Measurements from ENCODE around the gene ENOPH1. TPM values are rescaled to one million over a fixed set of nuclear protein-coding genes. Genes with fewer than 3 reads are reported as not detected.

ENOPH1 gene
- total and polyA plus RNA-seq, 3 donors from 2014 or later = 13.9 to 20.8 (median 19.9) TPM

GRCh38 chr4:82458729-82459128 lies 28.3 kb downstream of the ENOPH1 start:
- no peaks in the 10 kb centered on the region for H3K9me3 ChIP-seq
- H3K36me3 ChIP-seq (ENCODE audit: low read depth, missing control alignments) = no peaks in the 10 kb centered on the region
- intact Hi-C loops (cut with DNase I; ENCODE audit: low total_unique reads) = loop anchor here (10.0 kb wide), 1 partner anchor 826 kb away; the partner anchor contains the start of gene COQ2
- no peak for DNase-seq
- no peaks in the 10 kb centered on the region for H3K4me1 ChIP-seq
- H3K27me3 ChIP-seq = no peaks in the 10 kb centered on the region
- TF ChIP-seq POLR2A (IDR thresholded peaks at IDR 0.05) = no peak
- TF ChIP-seq CTCF (IDR thresholded peaks at IDR 0.05) = no peak
- H3K27ac ChIP-seq = no peak overlapping the region
- H3K4me3 ChIP-seq = no peak overlapping the region
- WGBS, 2 donors = 62 to 68% methylated on average over 2 of the region's 2 CpGs

DNA sequence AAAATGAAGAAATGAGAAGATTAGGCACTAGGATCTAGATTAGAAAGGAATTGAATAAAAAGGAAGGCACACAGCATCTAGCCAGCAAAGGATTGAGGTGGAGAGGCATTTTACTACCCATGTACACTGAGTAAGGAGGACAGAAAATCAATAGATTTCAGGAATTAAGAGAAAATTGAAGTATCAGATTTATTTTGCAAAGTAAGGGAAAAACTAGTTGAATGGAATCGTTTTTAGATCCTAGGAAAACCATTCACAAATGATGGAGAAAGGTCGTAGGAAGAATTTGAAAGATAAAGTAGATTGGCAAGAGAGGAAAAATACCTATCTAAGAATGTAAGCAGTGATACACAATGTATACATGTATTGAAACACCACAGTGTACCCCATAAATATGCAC lies 31.3 kb downstream of the ENOPH1 start:
- no peak overlapping the region for H3K4me3 ChIP-seq
- TF ChIP-seq CTCF (IDR thresholded peaks at IDR 0.05) (no peak), POLR2A (IDR thresholded peaks at IDR 0.05) (no peak)
- no peaks in the 10 kb centered on the region for H3K27me3 ChIP-seq
- H3K9me3 ChIP-seq = no peaks in the 10 kb centered on the region
- intact Hi-C loops (cut with DNase I; ENCODE audit: low total_unique reads) = loop anchor here (10.0 kb wide), 1 partner anchor 283 kb away; no protein-coding TSS in a partner anchor
- WGBS, 2 donors = 64 to 71% methylated on average over 2 of the region's 2 CpGs
- H3K27ac ChIP-seq = no peak overlapping the region
- H3K4me1 ChIP-seq = no peaks in the 10 kb centered on the region
- no peaks in the 10 kb centered on the region for H3K36me3 ChIP-seq (ENCODE audit: low read depth, missing control alignments)
- DNase-seq = no peak

DNA sequence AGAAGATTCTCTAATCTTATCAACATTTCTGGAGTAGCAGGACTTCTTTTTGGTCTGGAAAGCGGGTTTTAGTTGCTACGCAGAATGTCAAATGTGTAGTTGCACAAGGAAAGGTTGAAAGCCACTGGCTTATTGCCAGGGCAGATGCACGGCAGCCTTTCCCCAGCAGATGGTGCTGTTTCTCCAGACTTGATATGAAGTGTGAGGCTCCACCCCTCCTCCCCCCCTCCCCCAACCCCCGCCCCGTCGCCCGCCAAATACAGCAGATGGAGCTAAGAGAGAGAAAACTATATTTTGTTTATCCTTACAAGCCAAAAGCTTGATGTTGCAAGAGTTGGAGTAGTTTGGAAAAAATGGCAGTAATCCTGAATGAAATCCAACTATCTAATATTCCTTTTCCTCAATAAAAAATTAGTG lies 32.0 kb downstream of the ENOPH1 start:
- no peaks in the 10 kb centered on the region for H3K4me1 ChIP-seq
- WGBS, 2 donors = 3 to 4% methylated on average over 6 to 7 of the region's 7 CpGs
- TF ChIP-seq CTCF (IDR thresholded peaks at IDR 0.05) = peak; percentile 53 to 89 (median 78)
- no peak for TF ChIP-seq POLR2A (IDR thresholded peaks at IDR 0.05)
- H3K27ac ChIP-seq = no peak overlapping the region
- DNase-seq = peak; percentile 96
- no peaks in the 10 kb centered on the region for H3K9me3 ChIP-seq
- no peak overlapping the region for H3K4me3 ChIP-seq
- intact Hi-C loops (cut with DNase I; ENCODE audit: low total_unique reads) = loop anchor here (10.0 kb wide), 1 partner anchor 282 kb away; no protein-coding TSS in a partner anchor
- H3K36me3 ChIP-seq (ENCODE audit: low read depth, missing control alignments) = no peaks in the 10 kb centered on the region
- H3K27me3 ChIP-seq = no peaks in the 10 kb centered on the region

- H3K9me3 ChIP-seq = no peaks in the 10 kb centered on the region
- H3K4me3 ChIP-seq = no peak overlapping the region
- 89 to 90% methylated on average over 1 of the region's 1 CpG for WGBS, 2 donors
- TF ChIP-seq CTCF (IDR thresholded peaks at IDR 0.05) (no peak), POLR2A (IDR thresholded peaks at IDR 0.05) (no peak)
- H3K36me3 ChIP-seq (ENCODE audit: low read depth, missing control alignments) = no peaks in the 10 kb centered on the region
- no peaks in the 10 kb centered on the region for H3K4me1 ChIP-seq
- no peaks in the 10 kb centered on the region for H3K27me3 ChIP-seq
- no peak for DNase-seq
- intact Hi-C loops (cut with DNase I; ENCODE audit: low total_unique reads) = loop anchor here (10.0 kb wide), 1 partner anchor 282 kb away; no protein-coding TSS in a partner anchor
- H3K27ac ChIP-seq = no peak overlapping the region
These were observed 32.8 kb downstream of the ENOPH1 start for GRCh38 chr4:82463221-82463620.

- H3K4me3 ChIP-seq = no peak overlapping the region
- TF ChIP-seq POLR2A (IDR thresholded peaks at IDR 0.05) (no peak), CTCF (IDR thresholded peaks at IDR 0.05) (no peak)
- no peak overlapping the region for H3K27ac ChIP-seq
- H3K36me3 ChIP-seq (ENCODE audit: low read depth, missing control alignments) = no peaks in the 10 kb centered on the region
- H3K9me3 ChIP-seq = no peaks in the 10 kb centered on the region
- DNase-seq = no peak
- WGBS, 2 donors = 65 to 76% methylated on average over 3 of the region's 3 CpGs
- intact Hi-C loops (cut with DNase I; ENCODE audit: low total_unique reads) = loop anchor here (10.0 kb wide), 1 partner anchor 277 kb away; no protein-coding TSS in a partner anchor
- H3K4me1 ChIP-seq = peaks cover 10% of the 10 kb centered on the region
- no peaks in the 10 kb centered on the region for H3K27me3 ChIP-seq
These were observed 37.1 kb downstream of the ENOPH1 start for GRCh38 chr4:82467471-82467870.
